HUES6 (cell line): ENCODE data around the gene GRM6.

Experiments
- H3K27ac ChIP-seq: 2 replicates; pipeline ENCODE4 v1.7.0; 2013; ENCODE audit warnings: low read depth, mild to moderate bottlenecking, low read length, inconsistent platforms
- H3K27me3 ChIP-seq: 2 replicates; pipeline ENCODE4 v1.6.1; 2013; ENCODE audit warnings: low read length; ENCODE audit not compliant: control insufficient read depth, insufficient read depth
- H3K36me3 ChIP-seq: 2 replicates; pipeline ENCODE4 v1.6.1; 2013; ENCODE audit warnings: low read length; ENCODE audit not compliant: control insufficient read depth, insufficient read depth
- H3K4me1 ChIP-seq: 2 replicates; pipeline ENCODE4 v1.6.1; 2013; ENCODE audit warnings: low read length; ENCODE audit not compliant: control insufficient read depth, insufficient read depth
- H3K4me3 ChIP-seq: 2 replicates; pipeline ENCODE4 v1.5.1; 2013; ENCODE audit warnings: low read depth, low read length
- H3K9ac ChIP-seq: one replicate; pipeline ENCODE4 v1.6.1; 2013; ENCODE audit warnings: mild to moderate bottlenecking, low read length
- H3K9me3 ChIP-seq: 2 replicates; pipeline ENCODE4 v1.6.1; 2013; ENCODE audit warnings: low read depth, low read length; ENCODE audit not compliant: control insufficient read depth, insufficient read depth

GRM6 gene

GRCh38 chr5:178994580-178995340, at the start of gene GRM6:
Gene GRM6, minus strand, starts transcription at chr5:178995320. Its CDS starts 376 bp downstream, at chr5:178994944.
- H3K4me1 ChIP-seq, result peaks cover 7% of the 10 kb centered on the region; the same call in 1 of the 2 replicates
- H3K27ac ChIP-seq, result no peak within 1 kb of the TSS
- H3K9ac ChIP-seq, result no peak within 1 kb of the TSS
- H3K4me3 ChIP-seq, result peak within 1 kb of the TSS; percentile 41
- peaks cover 64% of the 10 kb centered on the region for H3K27me3 ChIP-seq
- H3K36me3 ChIP-seq, result no peaks in the 10 kb centered on the region
- peaks cover 9% of the 10 kb centered on the region; the same call in 1 of the 2 replicates for H3K9me3 ChIP-seq

- Histone ChIP-seq H3K9ac (no peak overlapping the region), H3K4me3 (no peak overlapping the region), H3K27ac (no peak overlapping the region), H3K9me3 (peaks cover 55% of the 10 kb centered on the region), H3K27me3 (no peaks in the 10 kb centered on the region), H3K36me3 (no peaks in the 10 kb centered on the region), H3K4me1 (no peaks in the 10 kb centered on the region)
Observed at GRCh38 chr5:179044765-179045164, 49.6 kb upstream of the GRM6 start.

- no peak overlapping the region for H3K9ac ChIP-seq
- peaks cover 50% of the 10 kb centered on the region for H3K36me3 ChIP-seq
- H3K27me3 ChIP-seq, result no peaks in the 10 kb centered on the region
- H3K27ac ChIP-seq, result no peak overlapping the region
- H3K9me3 ChIP-seq, result peaks cover 85% of the 10 kb centered on the region
- H3K4me3 ChIP-seq, result no peak overlapping the region
- H3K4me1 ChIP-seq, result no peaks in the 10 kb centered on the region
Observed at GRCh38 chr5:179033004-179033580, 38.0 kb upstream of the GRM6 start.

- peak within 1 kb of the TSS; percentile 25 for H3K9ac ChIP-seq
- no peaks in the 10 kb centered on the region for H3K4me1 ChIP-seq
- no peaks in the 10 kb centered on the region for H3K27me3 ChIP-seq
- no peak within 1 kb of the TSS for H3K27ac ChIP-seq
- H3K9me3 ChIP-seq, result peaks cover 41% of the 10 kb centered on the region
- peaks cover 22% of the 10 kb centered on the region for H3K36me3 ChIP-seq
- peak within 1 kb of the TSS; percentile 80 for H3K4me3 ChIP-seq
Observed at GRCh38 chr5:179023528-179024189, 28.5 kb upstream of the GRM6 start, which contains the start of gene ZNF879. Gene ZNF879, plus strand, starts transcription at chr5:179023804. Its CDS starts 1,201 bp downstream, at chr5:179025005.

GRCh38 chr5:179008667-179009066, 13.5 kb upstream of the GRM6 start:
- no peaks in the 10 kb centered on the region for H3K4me1 ChIP-seq
- peaks cover 42% of the 10 kb centered on the region for H3K9me3 ChIP-seq
- no peaks in the 10 kb centered on the region for H3K36me3 ChIP-seq
- H3K27ac ChIP-seq, result no peak overlapping the region
- no peaks in the 10 kb centered on the region for H3K27me3 ChIP-seq
- H3K9ac ChIP-seq, result no peak overlapping the region
- H3K4me3 ChIP-seq, result no peak overlapping the region

GRCh38 chr5:179006564-179006963, 11.4 kb upstream of the GRM6 start:
- Histone ChIP-seq H3K36me3 (no peaks in the 10 kb centered on the region), H3K4me3 (no peak overlapping the region), H3K9ac (no peak overlapping the region), H3K27me3 (no peaks in the 10 kb centered on the region), H3K9me3 (peaks cover 37% of the 10 kb centered on the region), H3K4me1 (no peaks in the 10 kb centered on the region), H3K27ac (no peak overlapping the region)

GRCh38 chr5:178998441-178998840, 3.3 kb upstream of the GRM6 start:
- Histone ChIP-seq H3K27ac (no peak overlapping the region), H3K9ac (no peak overlapping the region), H3K4me1 (peaks cover 7% of the 10 kb centered on the region; the same call in 1 of the 2 replicates), H3K4me3 (no peak overlapping the region), H3K36me3 (no peaks in the 10 kb centered on the region), H3K9me3 (peaks cover 17% of the 10 kb centered on the region), H3K27me3 (peaks cover 46% of the 10 kb centered on the region)

GRCh38 chr5:178997191-178997590, 2.1 kb upstream of the GRM6 start:
- Histone ChIP-seq H3K9me3 (peaks cover 12% of the 10 kb centered on the region; the same call in 1 of the 2 replicates), H3K4me1 (peaks cover 7% of the 10 kb centered on the region; the same call in 1 of the 2 replicates), H3K9ac (no peak overlapping the region), H3K27ac (no peak overlapping the region), H3K4me3 (no peak overlapping the region), H3K27me3 (peaks cover 59% of the 10 kb centered on the region), H3K36me3 (no peaks in the 10 kb centered on the region)

GRCh38 chr5:178996156-178996555, 1.0 kb upstream of the GRM6 start:
- Histone ChIP-seq H3K9me3 (peaks cover 11% of the 10 kb centered on the region; the same call in 1 of the 2 replicates), H3K4me3 (no peak overlapping the region), H3K27me3 (peaks cover 64% of the 10 kb centered on the region), H3K36me3 (no peaks in the 10 kb centered on the region), H3K9ac (no peak overlapping the region), H3K27ac (no peak overlapping the region), H3K4me1 (peaks cover 7% of the 10 kb centered on the region; the same call in 1 of the 2 replicates)

- Histone ChIP-seq H3K27me3 (peaks cover 64% of the 10 kb centered on the region), H3K9me3 (peaks cover 5% of the 10 kb centered on the region; the same call in 1 of the 2 replicates), H3K4me1 (peaks cover 7% of the 10 kb centered on the region; the same call in 1 of the 2 replicates), H3K4me3 (peak overlapping the region; percentile 41), H3K27ac (no peak overlapping the region), H3K36me3 (no peaks in the 10 kb centered on the region), H3K9ac (no peak overlapping the region)
Observed at GRCh38 chr5:178995341-178995690, 196 bp upstream of the GRM6 start.
